ENCODE measurements around the gene CLIC3. TPM values are rescaled to one million over a fixed set of nuclear protein-coding genes. Genes with fewer than 3 reads are reported as not detected.

CLIC3 gene
- total RNA-seq, 1 donor from 2014 or later, result 0.39 TPM

GRCh38 chr9:137021568-137021978 lies 25.2 kb upstream of the CLIC3 start:
- Mint-ChIP-seq H3K27me3 (ENCODE audit: low read depth, unreplicated experiment) (peaks cover 3% of the 10 kb centered on the region), H3K36me3 (ENCODE audit: low read depth, unreplicated experiment) (peaks cover 4% of the 10 kb centered on the region), H3K9me3 (ENCODE audit: unreplicated experiment) (no peaks in the 10 kb centered on the region), H3K4me1 (ENCODE audit: low read depth, unreplicated experiment) (no peaks in the 10 kb centered on the region), H3K27ac (ENCODE audit: unreplicated experiment) (no peak overlapping the region), H3K4me3 (ENCODE audit: unreplicated experiment) (no peak overlapping the region)
- no peak overlapping the region for H3K27ac ChIP-seq (ENCODE audit: low read depth, low read length)
- H3K27me3 ChIP-seq (ENCODE audit: insufficient read depth, low read length), result no peaks in the 10 kb centered on the region
- FAIRE-seq (no peak), DNase-seq (ENCODE audit: low read depth) (no peak)
- H3K36me3 ChIP-seq (ENCODE audit: insufficient read depth, low read length), result no peaks in the 10 kb centered on the region
- no peaks in the 10 kb centered on the region for H3K9me3 ChIP-seq (ENCODE audit: insufficient read depth, low read depth, low read length)
- H3K4me1 ChIP-seq (ENCODE audit: insufficient read depth, low read length), result no peaks in the 10 kb centered on the region
- H3K4me2 ChIP-seq (ENCODE audit: low read length), result no peak overlapping the region
- no peak overlapping the region for H3K9ac ChIP-seq (ENCODE audit: low read length)
- H3K79me2 ChIP-seq (ENCODE audit: insufficient read depth, low read length), result no peaks in the 10 kb centered on the region
- no peak overlapping the region for H3K4me3 ChIP-seq (ENCODE audit: insufficient read depth, low read depth, low read length)
- TF ChIP-seq CTCF (IDR thresholded peaks at IDR 0.05; ENCODE audit: insufficient read depth, low read depth, low read length), result no peak
- TF ChIP-seq EZH2 (IDR thresholded peaks at IDR 0.05; ENCODE audit: insufficient read depth, low read length), result no peak
- H4K20me1 ChIP-seq (ENCODE audit: insufficient read depth, low read length), result peaks cover 13% of the 10 kb centered on the region
- H2AFZ ChIP-seq (ENCODE audit: low read depth, low read length), result no peak overlapping the region

GRCh38 chr9:137020771-137021567 lies 24.6 kb upstream of the CLIC3 start:
- peaks cover 7% of the 10 kb centered on the region for H4K20me1 ChIP-seq (ENCODE audit: insufficient read depth, low read length)
- H3K79me2 ChIP-seq (ENCODE audit: insufficient read depth, low read length), result no peaks in the 10 kb centered on the region
- no peak for FAIRE-seq
- no peaks in the 10 kb centered on the region for H3K36me3 ChIP-seq (ENCODE audit: insufficient read depth, low read length)
- H3K9me3 ChIP-seq (ENCODE audit: insufficient read depth, low read depth, low read length), result no peaks in the 10 kb centered on the region
- no peaks in the 10 kb centered on the region for H3K4me1 ChIP-seq (ENCODE audit: insufficient read depth, low read length)
- no peak overlapping the region for H3K27ac ChIP-seq (ENCODE audit: low read depth, low read length)
- Mint-ChIP-seq H3K27me3 (ENCODE audit: low read depth, unreplicated experiment) (peaks cover 3% of the 10 kb centered on the region), H3K9me3 (ENCODE audit: unreplicated experiment) (no peaks in the 10 kb centered on the region), H3K27ac (ENCODE audit: unreplicated experiment) (no peak overlapping the region), H3K4me1 (ENCODE audit: low read depth, unreplicated experiment) (no peaks in the 10 kb centered on the region), H3K36me3 (ENCODE audit: low read depth, unreplicated experiment) (peaks cover 6% of the 10 kb centered on the region), H3K4me3 (ENCODE audit: unreplicated experiment) (no peak overlapping the region)
- no peak for DNase-seq (ENCODE audit: low read depth)
- H3K27me3 ChIP-seq (ENCODE audit: insufficient read depth, low read length), result no peaks in the 10 kb centered on the region
- TF ChIP-seq CTCF (IDR thresholded peaks at IDR 0.05; ENCODE audit: insufficient read depth, low read depth, low read length) (no peak), EZH2 (IDR thresholded peaks at IDR 0.05; ENCODE audit: insufficient read depth, low read length) (no peak)
- H3K4me3 ChIP-seq (ENCODE audit: insufficient read depth, low read depth, low read length), result no peak overlapping the region
- no peak overlapping the region for H3K4me2 ChIP-seq (ENCODE audit: low read length)
- no peak overlapping the region for H2AFZ ChIP-seq (ENCODE audit: low read depth, low read length)
- H3K9ac ChIP-seq (ENCODE audit: low read length), result no peak overlapping the region
